Epithelial cell of proximal tubule (primary cell): ENCODE measurements around the gene CCDC57. TPM values are rescaled to one million over a fixed set of nuclear protein-coding genes. Genes with fewer than 3 reads are reported as not detected.

Experiments used
- DNase-seq: peaks from one replicate; pipeline ENCODE4 v3.0.0-alpha.2; 2011; ENCODE audit warnings: low read depth
- H3K4me3 ChIP-seq: 2 replicates; pipeline ENCODE4 v1.5.1; 2011; ENCODE audit warnings: low read depth, mild to moderate bottlenecking, low read length
- CTCF ChIP-seq: conservative IDR thresholded peaks from 2 replicates; pipeline ENCODE4 v1.5.1; 2012; ENCODE audit warnings: low read depth, mild to moderate bottlenecking, low read length
- total RNA-seq: library from RNA; depleted of rRNA; stranded (reverse); fragments of >200 nt; gene quantifications from 2 replicates; pipeline ENCODE4 v1.2.3, GENCODE V29; 2015

The CCDC57 gene
- total RNA-seq, 1 donor from 2014 or later: 10.8 TPM

DNA sequence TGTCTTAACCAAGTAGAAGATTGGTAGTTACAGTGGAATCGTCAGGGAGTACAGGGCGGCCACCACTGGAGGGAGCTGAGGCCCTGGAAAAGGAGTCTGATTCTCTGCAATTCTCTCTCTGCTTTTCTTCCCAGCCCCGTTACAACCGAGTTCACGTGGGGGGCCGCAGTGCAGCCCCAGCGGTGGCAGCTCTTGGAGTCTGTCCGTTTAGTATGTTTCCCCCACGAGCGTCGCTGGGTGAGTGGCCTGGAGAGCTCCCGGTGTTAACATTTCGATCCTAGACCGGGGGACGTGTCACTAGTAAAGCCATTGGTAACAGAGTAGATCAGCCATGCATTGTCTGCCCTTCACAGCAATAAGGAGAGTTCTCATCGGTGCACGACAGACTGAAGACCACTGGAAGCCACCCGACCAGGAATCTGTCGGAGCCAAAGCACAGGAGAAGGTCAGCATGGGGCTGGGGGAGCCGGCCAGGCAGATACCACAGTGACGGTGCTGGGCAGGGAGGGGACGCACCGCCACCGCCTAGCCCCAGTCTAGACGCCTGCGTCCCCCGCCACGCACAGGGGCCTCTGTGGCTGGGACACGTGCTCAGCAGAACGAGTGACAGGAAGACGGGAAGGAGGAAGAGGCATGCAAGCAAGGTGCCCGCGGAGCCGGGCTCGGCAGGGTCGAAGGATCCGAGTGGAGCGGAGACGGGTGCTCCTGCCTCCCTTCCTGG is 31.9 kb upstream of the CCDC57 start:
- no peak for DNase-seq
- no peak overlapping the region for H3K4me3 ChIP-seq
- peak; percentile 36 for TF ChIP-seq CTCF

DNA sequence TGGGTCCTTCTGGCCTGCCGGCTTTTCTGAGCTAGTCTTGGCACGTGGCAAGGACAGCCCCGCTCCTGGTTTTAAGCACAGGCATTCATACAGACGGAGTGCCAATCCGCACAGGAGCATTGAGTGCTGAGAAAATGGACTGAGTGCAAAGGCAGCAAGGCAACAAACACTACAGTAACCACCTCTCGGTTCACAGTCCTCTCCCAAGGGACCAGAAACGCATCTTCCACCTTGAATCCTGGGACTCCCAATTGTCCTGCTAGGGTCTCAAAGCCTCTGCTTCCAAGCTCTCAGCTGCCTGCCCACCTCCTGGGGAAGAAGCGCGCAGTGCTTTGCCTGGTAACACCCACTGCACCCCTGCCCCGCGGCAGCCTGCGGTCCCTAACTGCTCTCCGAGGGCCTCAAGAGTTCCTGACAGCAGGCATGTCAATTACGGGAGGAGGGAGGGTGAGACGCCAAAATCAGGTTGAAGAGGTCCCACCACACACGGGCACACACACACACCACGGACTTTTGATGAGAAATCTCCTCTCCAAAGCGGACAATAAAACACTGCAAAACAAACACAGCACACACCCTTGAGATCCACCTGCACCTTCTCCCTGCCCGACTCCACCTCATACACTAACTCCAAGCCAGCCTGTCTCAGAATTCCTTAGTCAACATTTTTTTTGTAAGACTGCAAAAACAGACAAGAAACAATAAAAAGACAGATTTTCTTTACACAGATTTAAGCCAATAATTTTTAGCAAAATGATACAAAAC is 31.2 kb upstream of the CCDC57 start:
- TF ChIP-seq CTCF: no peak
- no peak overlapping the region for H3K4me3 ChIP-seq
- no peak for DNase-seq

DNA sequence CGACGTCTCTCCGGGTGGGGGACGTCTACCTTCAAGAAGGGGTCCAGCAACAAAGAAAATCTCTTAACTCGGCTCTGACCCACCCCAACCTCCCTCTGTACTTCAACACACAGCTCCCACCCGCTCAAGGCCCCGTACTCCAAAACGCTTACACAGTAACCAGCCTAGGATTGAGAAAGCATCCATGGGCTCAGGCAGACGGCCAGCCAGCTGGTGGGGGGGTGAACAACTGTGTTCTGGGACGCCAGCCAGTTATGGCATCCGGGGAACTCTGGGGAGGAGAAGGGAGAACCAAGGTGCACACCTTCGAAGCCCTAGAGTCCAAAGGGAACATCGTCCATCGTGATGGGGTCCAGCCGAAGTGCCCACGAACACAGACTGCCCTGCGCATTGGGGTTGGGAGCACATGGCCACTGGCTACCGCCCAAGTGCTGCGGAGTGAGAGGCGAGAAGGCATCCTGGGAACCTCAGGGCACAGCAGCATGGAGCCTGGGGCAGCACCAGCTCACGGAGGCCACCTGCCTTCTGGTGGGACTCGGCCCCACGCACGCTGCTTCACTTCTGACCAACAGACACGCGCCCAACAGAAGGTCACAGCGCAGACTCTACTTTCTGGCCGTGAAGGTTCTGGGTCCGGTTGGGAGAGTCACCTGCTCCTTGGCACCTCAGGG is 30.5 kb upstream of the CCDC57 start:
- no peak overlapping the region for H3K4me3 ChIP-seq
- DNase-seq: peak; percentile 49

DNA sequence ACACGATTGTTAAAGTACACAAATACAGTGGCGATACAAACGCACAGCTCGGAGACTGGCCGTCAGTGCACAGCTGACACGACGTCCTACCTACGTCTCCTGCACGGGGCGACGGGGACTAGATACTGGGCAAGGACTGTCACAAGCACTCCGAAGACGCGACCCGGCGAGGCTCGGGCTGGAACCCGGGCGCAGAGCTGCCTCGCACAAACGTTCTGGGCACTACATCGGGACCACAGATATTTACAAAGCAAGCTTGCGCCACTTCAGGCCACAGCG is 30.0 kb upstream of the CCDC57 start:
- no peak for TF ChIP-seq CTCF

More for the DNA sequence above, 30.5 kb upstream of the CCDC57 start:
- TF ChIP-seq CTCF: no peak

DNA sequence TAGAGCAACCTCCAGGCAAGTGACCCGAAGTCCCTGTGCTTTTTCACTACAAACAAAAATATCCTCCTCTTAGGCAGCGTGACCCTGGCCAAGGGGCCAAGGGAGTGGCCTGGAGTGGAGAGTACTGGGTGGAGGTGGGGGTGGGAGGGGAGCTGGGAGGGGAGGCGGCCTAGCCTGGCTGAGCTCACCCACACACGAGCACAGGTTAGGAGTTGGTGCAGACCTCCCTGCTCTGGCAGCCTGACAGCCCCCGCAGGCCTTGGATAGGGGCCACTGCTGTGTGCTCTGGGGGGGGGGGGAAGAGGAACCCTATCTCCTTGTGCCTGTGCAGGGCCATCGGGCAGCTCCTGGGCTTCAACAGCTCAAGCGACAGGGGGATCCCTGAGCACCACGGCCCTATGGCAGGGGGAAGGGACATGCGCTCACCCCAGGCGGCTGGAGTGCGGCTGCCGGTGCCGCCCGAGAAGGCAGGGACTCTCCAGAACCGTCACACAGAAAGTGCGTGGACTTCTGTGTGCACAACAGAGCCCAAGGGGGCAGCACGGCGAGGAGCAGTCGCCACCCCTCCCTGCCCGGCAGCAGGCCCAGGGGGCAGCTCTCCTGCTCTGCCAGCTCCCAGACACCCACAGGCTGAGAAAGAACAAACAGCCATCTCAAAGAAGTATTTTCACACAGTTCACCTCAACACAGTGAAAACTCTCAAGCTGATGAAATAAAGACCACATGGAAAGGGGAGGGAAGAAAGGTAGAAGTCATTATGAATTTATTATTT is 29.5 kb upstream of the CCDC57 start:
- no peak for TF ChIP-seq CTCF
- no peak for DNase-seq
- H3K4me3 ChIP-seq: no peak overlapping the region

More for the DNA sequence above, 30.0 kb upstream of the CCDC57 start:
- H3K4me3 ChIP-seq: no peak overlapping the region
- no peak for DNase-seq

DNA sequence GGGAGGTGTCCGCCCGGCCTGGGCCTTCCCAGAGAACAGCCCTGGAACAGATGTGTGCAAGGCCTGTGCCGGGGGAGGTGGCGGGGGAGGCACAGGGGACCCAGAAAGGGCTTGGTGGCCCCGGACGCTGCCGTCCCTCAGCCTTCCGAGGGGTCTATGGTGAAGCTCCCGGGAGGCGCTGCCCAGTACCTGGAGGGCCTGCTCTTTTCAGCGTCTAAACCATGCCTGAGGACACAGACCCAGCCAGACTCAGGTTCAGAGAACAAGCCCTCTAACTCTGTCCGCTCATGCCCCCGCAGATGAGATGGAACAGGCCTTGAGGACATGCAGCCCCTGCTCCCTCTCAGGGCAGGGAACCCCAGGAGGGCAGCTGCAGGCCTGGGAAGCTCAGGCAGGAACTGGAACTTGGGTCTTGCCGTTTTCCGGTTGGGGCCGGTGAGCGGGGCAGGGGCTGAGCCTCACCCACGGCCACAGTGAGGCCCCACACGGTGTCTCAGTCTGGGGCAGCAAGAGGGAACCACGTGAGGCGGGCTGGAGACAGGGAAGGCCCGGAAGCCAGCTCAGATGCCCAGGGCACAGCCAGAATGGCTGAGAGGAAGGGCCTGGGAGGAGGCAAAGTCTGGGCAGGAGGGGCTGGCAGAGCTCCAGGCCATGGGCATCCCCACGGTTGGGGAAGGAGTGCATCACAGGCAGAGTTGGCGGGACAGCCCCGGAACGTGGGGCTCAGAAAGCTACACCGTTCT is 28.7 kb upstream of the CCDC57 start:
- no peak for TF ChIP-seq CTCF
- peak; percentile 35 for DNase-seq
- no peak overlapping the region for H3K4me3 ChIP-seq
